ENCODE results near the gene CBX2.
"Not testable (repeated sequence)": the region's sequence is repeated elsewhere in the genome, so short reads cannot be mapped to it uniquely, and the experiment has no call there.

CBX2 gene

GRCh38 chr17:79769570-79770506 lies 8.1 kb upstream of the CBX2 start:
- DNase-seq (ENCODE audit: low read depth) = no peak

GRCh38 chr17:79771276-79771675 lies 6.7 kb upstream of the CBX2 start:
- DNase-seq (ENCODE audit: low read depth) = no peak

GRCh38 chr17:79772726-79773125 lies 5.2 kb upstream of the CBX2 start:
- not testable (repeated sequence) for DNase-seq (ENCODE audit: low read depth)

GRCh38 chr17:79774561-79774975 lies 3.4 kb upstream of the CBX2 start:
- no peak for DNase-seq (ENCODE audit: low read depth)

GRCh38 chr17:79775632-79776031 lies 2.3 kb upstream of the CBX2 start:
- DNase-seq (ENCODE audit: low read depth) = no peak

GRCh38 chr17:79776376-79777119 lies 1.4 kb upstream of the CBX2 start:
- no peak for DNase-seq (ENCODE audit: low read depth)

- DNase-seq (ENCODE audit: low read depth) = no peak
These were observed 641 bp upstream of the CBX2 start for GRCh38 chr17:79777120-79777893.

- DNase-seq (ENCODE audit: low read depth) = no peak
These were observed 646 bp downstream of the CBX2 start for GRCh38 chr17:79778504-79779083.

GRCh38 chr17:79779084-79779529 lies 1.2 kb downstream of the CBX2 start:
- DNase-seq (ENCODE audit: low read depth) = no peak

- no peak for DNase-seq (ENCODE audit: low read depth)
These were observed 1.9 kb downstream of the CBX2 start for GRCh38 chr17:79779661-79780365.

- DNase-seq (ENCODE audit: low read depth) = no peak
These were observed 3.2 kb downstream of the CBX2 start for GRCh38 chr17:79781012-79781650.

GRCh38 chr17:79781736-79782575 lies 4.0 kb downstream of the CBX2 start:
- no peak for DNase-seq (ENCODE audit: low read depth)

- DNase-seq (ENCODE audit: low read depth) = no peak
These were observed 5.9 kb downstream of the CBX2 start for GRCh38 chr17:79783891-79784290.

GRCh38 chr17:79784353-79785016 lies 6.5 kb downstream of the CBX2 start:
- DNase-seq (ENCODE audit: low read depth) = no peak

GRCh38 chr17:79785017-79785899 lies 7.3 kb downstream of the CBX2 start:
- no peak for DNase-seq (ENCODE audit: low read depth)

- no peak for DNase-seq (ENCODE audit: low read depth)
These were observed 8.2 kb downstream of the CBX2 start for GRCh38 chr17:79785900-79786810.

All from stimulated activated CD8-positive, alpha-beta memory T cell treated with anti-CD3 and anti-CD28 coated beads, Interleukin-15, amount 100 ng/mL, for 1 hour (primary cell).